Small intestine (tissue), 7 donors: ENCODE results near the gene SH2D6. TPM values are rescaled to one million over a fixed set of nuclear protein-coding genes. Genes with fewer than 3 reads are reported as not detected.
"Not testable (repeated sequence)": the region's sequence is repeated elsewhere in the genome, so short reads cannot be mapped to it uniquely, and the experiment has no call there.

Experiments used
- DNase-seq, 2 donors: peaks; one replicate each; pipeline versions ENCODE4 v3.0.0 to v3.0.0-alpha.2; 2013
- FAIRE-seq: peaks from 2 replicates; lab custom pipeline; 2012; peaks lifted over from hg19 to GRCh38; lab: Jason Lieb, UNC
- H3K27ac ChIP-seq, 3 donors: one replicate each; pipeline ENCODE4 v1.5.1; 2013; ENCODE audit warnings: low read length in 2 of 3, mild to moderate bottlenecking in 2 of 3, control low read depth in 1 of 3, inconsistent platforms in 1 of 3, low read depth in 1 of 3, moderate library complexity in 1 of 3
- H3K27me3 ChIP-seq, 3 donors: one replicate each; pipeline ENCODE4 v1.6.1; 2013; ENCODE audit warnings: low read length in 3 of 3, inconsistent platforms in 1 of 3; ENCODE audit not compliant: control insufficient read depth in 3 of 3, insufficient read depth in 3 of 3
- H3K36me3 ChIP-seq, 3 donors: one replicate each; pipeline ENCODE4 v1.6.1; 2013; ENCODE audit warnings: low read length in 3 of 3, inconsistent platforms in 1 of 3, low read depth in 1 of 3, mild to moderate bottlenecking in 1 of 3, moderate library complexity in 1 of 3; ENCODE audit not compliant: control insufficient read depth in 3 of 3, insufficient read depth in 2 of 3
- H3K4me1 ChIP-seq, 3 donors: one replicate each; pipeline ENCODE4 v1.6.1; 2013; ENCODE audit warnings: low read length in 2 of 3, inconsistent platforms in 1 of 3, low read depth in 1 of 3, mild to moderate bottlenecking in 1 of 3, moderate library complexity in 1 of 3; ENCODE audit not compliant: control insufficient read depth in 3 of 3, insufficient read depth in 2 of 3
- H3K4me3 ChIP-seq, 3 donors: one replicate each; pipeline ENCODE4 v1.5.1; 2013; ENCODE audit warnings: low read length in 3 of 3, control low read depth in 1 of 3, inconsistent platforms in 1 of 3, low read depth in 1 of 3, mild to moderate bottlenecking in 1 of 3, moderate library complexity in 1 of 3
- H3K9me3 ChIP-seq, 2 donors: one replicate each; pipeline ENCODE4 v1.6.1; 2013; ENCODE audit warnings: low read depth in 1 of 2, low read length in 1 of 2; ENCODE audit not compliant: control insufficient read depth in 2 of 2, insufficient read depth in 1 of 2
- WGBS, 3 donors: extraction: QIAGEN DNeasy Blood & Tissue Kit; methylation state at CpG; one replicate each; pipeline ENCODE4 v1.1.7; 2013; 5-methylcytosine and 5-hydroxymethylcytosine counted together
- polyA plus RNA-seq, 4 donors: library from polyadenylated mRNA; stranded (reverse) in 3 of 4; unstranded in 1 of 4; fragments of 200-250 nt in 3 of 4; fragments of 120-200 nt in 1 of 4; gene quantifications; one replicate each; pipeline versions ENCODE4 v1.2.1 to v1.2.3, GENCODE V29; 2013
- donor health status: healthy with polysubstance abuse.
- donor health status: control.
- donor health status: control.
- donor health status: Bipolar disorder and iron deficiency.
- donor health status: healthy.

The SH2D6 gene
- polyA plus RNA-seq, 4 donors, result 2.8 to 122 (median 23.8) TPM

- peaks cover 5 to 62% (median 6%) of the 10 kb centered on the region in 3 donors for H3K4me1 ChIP-seq
- H3K4me3 ChIP-seq, result no peak overlapping the region
- peak overlapping the region in 2 of 3 donors; percentile 79 to 94 for H3K27ac ChIP-seq
- 76 to 81% (median 81%) methylated on average over 4 of the region's 4 CpGs for WGBS, 3 donors
- H3K9me3 ChIP-seq, result peaks cover 0 to 4% of the 10 kb centered on the region in 2 donors
- H3K36me3 ChIP-seq, result no peaks in the 10 kb centered on the region
- FAIRE-seq (no peak), DNase-seq (no peak)
- no peaks in the 10 kb centered on the region for H3K27me3 ChIP-seq
Measured at GRCh38 chr2:85472261-85472660, 53.7 kb downstream of the SH2D6 start.

- WGBS, 3 donors, result 34 to 57% (median 43%) methylated on average over 3 of the region's 3 CpGs
- Histone ChIP-seq H3K36me3 (no peaks in the 10 kb centered on the region), H3K9me3 (no peaks in the 10 kb centered on the region), H3K4me3 (no peak overlapping the region), H3K27ac (no peak overlapping the region), H3K4me1 (peaks cover 4 to 29% (median 6%) of the 10 kb centered on the region in 3 donors), H3K27me3 (no peaks in the 10 kb centered on the region)
- FAIRE-seq, result no peak
- no peak for DNase-seq
Measured at GRCh38 chr2:85475799-85476490, 57.4 kb downstream of the SH2D6 start.

DNA sequence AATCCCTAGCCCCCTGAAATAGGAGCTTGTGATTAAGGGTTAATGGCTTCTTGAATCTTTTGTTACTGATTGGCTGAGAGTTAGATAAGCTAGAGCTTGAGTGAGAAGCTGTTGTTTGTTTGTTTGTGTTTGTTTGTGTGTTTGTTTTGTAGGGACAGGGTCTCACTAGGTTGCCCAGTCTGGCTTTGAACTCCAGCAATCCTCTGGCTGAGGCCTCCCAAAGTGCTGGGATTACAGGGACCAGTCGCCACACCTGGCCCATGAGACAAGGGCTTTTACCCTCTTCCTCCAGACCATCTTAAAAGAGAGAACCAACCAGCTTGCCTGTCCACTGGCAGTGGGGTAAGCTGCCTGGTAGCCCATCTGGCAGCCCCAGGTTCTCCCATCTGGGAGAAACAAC lies 58.1 kb downstream of the SH2D6 start:
- DNase-seq (no peak), FAIRE-seq (no peak)
- no peaks in the 10 kb centered on the region for H3K27me3 ChIP-seq
- no peaks in the 10 kb centered on the region for H3K36me3 ChIP-seq
- 67 to 85% (median 79%) methylated on average over 1 of the region's 1 CpG for WGBS, 3 donors
- no peak overlapping the region for H3K4me3 ChIP-seq
- no peaks in the 10 kb centered on the region for H3K9me3 ChIP-seq
- H3K4me1 ChIP-seq, result peaks cover 4 to 24% (median 5%) of the 10 kb centered on the region in 3 donors
- H3K27ac ChIP-seq, result no peak overlapping the region

DNA sequence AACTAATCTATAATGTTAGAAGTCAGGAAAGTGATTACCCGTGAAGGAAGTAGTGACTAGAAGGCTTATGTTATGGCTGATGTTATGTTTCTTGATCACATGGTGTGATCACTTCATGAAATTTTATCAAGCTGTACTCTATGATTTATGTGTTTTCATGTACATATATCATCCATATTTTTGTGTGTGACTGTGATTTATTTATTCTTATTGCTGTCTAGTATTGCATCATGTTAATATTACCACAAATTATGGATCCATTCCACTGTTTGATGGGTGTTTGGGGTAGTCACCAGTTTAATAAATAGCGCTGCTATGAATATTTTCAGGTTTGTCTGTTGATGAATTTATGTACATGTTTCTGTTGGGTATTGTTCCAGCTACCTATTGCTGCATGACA lies 59.4 kb downstream of the SH2D6 start:
- DNase-seq (no peak), FAIRE-seq (no peak)
- Histone ChIP-seq H3K36me3 (no peaks in the 10 kb centered on the region), H3K9me3 (no peaks in the 10 kb centered on the region), H3K27ac (no peak overlapping the region), H3K27me3 (no peaks in the 10 kb centered on the region), H3K4me3 (no peak overlapping the region), H3K4me1 (peaks cover 3 to 20% (median 4%) of the 10 kb centered on the region in 3 donors)
- 93 to 97% (median 95%) methylated on average over 2 of the region's 2 CpGs for WGBS, 3 donors

DNA sequence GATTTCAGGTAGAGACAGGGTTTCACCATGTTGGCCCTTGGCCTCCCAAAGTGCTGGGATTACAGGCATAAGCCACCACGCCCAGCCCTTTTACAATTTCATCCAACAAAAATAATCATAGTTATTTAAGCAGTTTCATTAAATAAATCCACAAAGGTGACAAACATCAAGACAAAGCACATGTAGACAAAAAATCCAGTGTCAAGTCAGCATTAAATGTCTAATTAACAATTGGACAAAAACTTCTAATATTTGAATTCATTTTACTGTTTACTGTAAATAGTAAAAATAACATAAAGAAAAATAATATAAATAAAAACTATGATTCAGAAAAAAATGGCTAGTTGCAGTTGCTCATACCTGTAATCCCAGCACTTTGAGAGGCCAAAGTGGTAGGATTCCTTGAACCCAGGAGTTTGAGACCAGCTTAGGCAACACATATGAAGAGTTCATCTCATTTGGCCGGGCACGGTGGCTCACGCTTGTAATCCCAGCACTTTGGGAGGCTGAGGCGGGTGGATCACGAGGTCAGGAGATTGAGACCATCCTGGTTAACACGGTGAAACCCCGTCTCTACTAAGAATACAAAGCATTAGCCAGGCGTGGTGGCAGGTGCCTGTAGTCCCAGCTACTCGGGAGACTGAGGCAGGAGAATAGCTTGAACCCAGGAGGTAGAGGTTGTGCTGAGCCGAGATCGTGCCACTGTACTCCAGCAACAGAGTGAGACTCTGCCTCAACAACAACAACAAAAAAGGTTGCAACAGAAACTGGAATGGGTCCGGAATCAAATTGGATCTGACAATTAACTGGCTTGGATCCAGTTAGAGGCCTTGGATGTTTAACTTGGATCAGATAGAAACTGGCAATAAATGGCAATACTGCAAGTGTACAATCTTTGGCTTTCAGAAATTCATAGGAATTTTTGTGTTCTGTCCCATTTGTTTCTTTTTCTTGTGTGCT lies 63.6 kb downstream of the SH2D6 start:
- H3K4me3 ChIP-seq, result no peak overlapping the region
- H3K36me3 ChIP-seq, result no peaks in the 10 kb centered on the region
- peaks cover 0 to 3% of the 10 kb centered on the region in 2 donors for H3K9me3 ChIP-seq
- FAIRE-seq (no peak), DNase-seq (no peak)
- H3K4me1 ChIP-seq, result no peaks in the 10 kb centered on the region
- 88 to 90% (median 90%) methylated on average over 13 of the region's 13 CpGs for WGBS, 3 donors
- no peaks in the 10 kb centered on the region for H3K27me3 ChIP-seq
- H3K27ac ChIP-seq, result no peak overlapping the region

- H3K36me3 ChIP-seq, H3K27ac ChIP-seq, DNase-seq, FAIRE-seq, H3K4me3 ChIP-seq, H3K9me3 ChIP-seq, H3K4me1 ChIP-seq, H3K27me3 ChIP-seq: not testable (repeated sequence)
- 100% methylated on average over 1 of the region's 2 CpGs for WGBS, 3 donors
Measured at GRCh38 chr2:85484615-85485014, 66.1 kb downstream of the SH2D6 start.

GRCh38 chr2:85485815-85486214 lies 67.3 kb downstream of the SH2D6 start:
- no peaks in the 10 kb centered on the region for H3K36me3 ChIP-seq
- no peak overlapping the region for H3K4me3 ChIP-seq
- H3K27me3 ChIP-seq, result no peaks in the 10 kb centered on the region
- 92 to 100% (median 92%) methylated on average over 3 of the region's 3 CpGs for WGBS, 3 donors
- DNase-seq, result no peak
- H3K9me3 ChIP-seq, result peaks cover 0 to 13% of the 10 kb centered on the region in 2 donors
- H3K4me1 ChIP-seq, result no peaks in the 10 kb centered on the region
- no peak overlapping the region for H3K27ac ChIP-seq
- no peak for FAIRE-seq
